WERI-Rb-1 (cell line): ENCODE data around the gene RRP36.

Experiments
- DNase-seq: peaks from one replicate; pipeline ENCODE4 v3.0.0-alpha.2; 2020
- H3K27ac ChIP-seq: fragments of 250-450 bp; sonication (Bioruptor Pico); 2 replicates; pipeline ENCODE4 v1.5.1; 2020; ENCODE audit warnings: mild to moderate bottlenecking, moderate library complexity
- H3K27me3 ChIP-seq: fragments of 250-450 bp; sonication (Bioruptor Pico); 2 replicates; pipeline ENCODE4 v1.5.1; 2021; ENCODE audit warnings: mild to moderate bottlenecking, low read depth, moderate library complexity; ENCODE audit not compliant: insufficient read depth, severe bottlenecking
- H3K36me3 ChIP-seq: fragments of 250-450 bp; sonication (Bioruptor Pico); 2 replicates; pipeline ENCODE4 v1.5.1; 2020; ENCODE audit warnings: mild to moderate bottlenecking, moderate library complexity
- H3K4me3 ChIP-seq: 2 replicates; pipeline ENCODE4 v1.5.1; 2011; ENCODE audit warnings: low read depth, mild to moderate bottlenecking, control low read depth, low read length
- H3K9me3 ChIP-seq: fragments of 250-450 bp; sonication (Bioruptor Pico); 2 replicates; pipeline ENCODE4 v1.5.1; 2021; ENCODE audit warnings: mild to moderate bottlenecking, moderate library complexity; ENCODE audit not compliant: severe bottlenecking
- CTCF ChIP-seq: IDR thresholded peaks from 2 replicates; pipeline ENCODE4 v1.5.1; 2011; ENCODE audit warnings: low read depth, mild to moderate bottlenecking, control low read depth, inconsistent platforms, low read length

The RRP36 gene

GRCh38 chr6:43012364-43012763 is 9.1 kb upstream of the RRP36 start:
- Histone ChIP-seq H3K36me3 (peaks cover 72% of the 10 kb centered on the region), H3K4me3 (peak overlapping the region; percentile 73; the same call in 1 of the 2 replicates), H3K27me3 (no peaks in the 10 kb centered on the region), H3K27ac (no peak overlapping the region; the same call in 1 of the 2 replicates), H3K9me3 (no peaks in the 10 kb centered on the region)
- no peak for TF ChIP-seq CTCF
- DNase-seq = no peak

- no peak for DNase-seq
- no peak for TF ChIP-seq CTCF
- no peaks in the 10 kb centered on the region for H3K27me3 ChIP-seq
- peak overlapping the region; percentile 73 for H3K4me3 ChIP-seq
- H3K9me3 ChIP-seq = no peaks in the 10 kb centered on the region
- peaks cover 72% of the 10 kb centered on the region for H3K36me3 ChIP-seq
- peak overlapping the region; percentile 74 for H3K27ac ChIP-seq
Observed at GRCh38 chr6:43013097-43013842, 8.2 kb upstream of the RRP36 start.

- DNase-seq = peak; percentile 100
- Histone ChIP-seq H3K27me3 (no peaks in the 10 kb centered on the region), H3K4me3 (peak within 1 kb of the TSS; percentile 82), H3K27ac (peak within 1 kb of the TSS; percentile 80), H3K9me3 (no peaks in the 10 kb centered on the region), H3K36me3 (peaks cover 72% of the 10 kb centered on the region)
- no peak for TF ChIP-seq CTCF
Observed at GRCh38 chr6:43013843-43014433, 7.5 kb upstream of the RRP36 start, which contains the start of the genes KLHDC3 and MEA1. Gene KLHDC3 (plus strand): TSS chr6:43014249. CDS start chr6:43017193, 2,944 bp downstream. Gene MEA1 (minus strand): TSS chr6:43013946. CDS start chr6:43013813, 133 bp downstream.

- peak overlapping the region; percentile 82 for H3K4me3 ChIP-seq
- peaks cover 72% of the 10 kb centered on the region for H3K36me3 ChIP-seq
- no peak for TF ChIP-seq CTCF
- H3K27ac ChIP-seq = peak overlapping the region; percentile 80
- no peaks in the 10 kb centered on the region for H3K9me3 ChIP-seq
- DNase-seq = no peak
- no peaks in the 10 kb centered on the region for H3K27me3 ChIP-seq
Observed at GRCh38 chr6:43014434-43014909, 7.0 kb upstream of the RRP36 start.

GRCh38 chr6:43016176-43016942 is 5.1 kb upstream of the RRP36 start:
- no peak overlapping the region for H3K4me3 ChIP-seq
- peaks cover 70% of the 10 kb centered on the region for H3K36me3 ChIP-seq
- 0 out of 2 replicates have a peak overlapping the region, but pooled peaks have one; percentile 1 for H3K27ac ChIP-seq

More at GRCh38 chr6:43016176-43016942, 5.1 kb upstream of the RRP36 start:
- DNase-seq = no peak
- Histone ChIP-seq H3K27me3 (no peaks in the 10 kb centered on the region), H3K9me3 (no peaks in the 10 kb centered on the region)
- no peak for TF ChIP-seq CTCF
